ENCODE data around the gene MSI2.

MSI2 gene

DNA sequence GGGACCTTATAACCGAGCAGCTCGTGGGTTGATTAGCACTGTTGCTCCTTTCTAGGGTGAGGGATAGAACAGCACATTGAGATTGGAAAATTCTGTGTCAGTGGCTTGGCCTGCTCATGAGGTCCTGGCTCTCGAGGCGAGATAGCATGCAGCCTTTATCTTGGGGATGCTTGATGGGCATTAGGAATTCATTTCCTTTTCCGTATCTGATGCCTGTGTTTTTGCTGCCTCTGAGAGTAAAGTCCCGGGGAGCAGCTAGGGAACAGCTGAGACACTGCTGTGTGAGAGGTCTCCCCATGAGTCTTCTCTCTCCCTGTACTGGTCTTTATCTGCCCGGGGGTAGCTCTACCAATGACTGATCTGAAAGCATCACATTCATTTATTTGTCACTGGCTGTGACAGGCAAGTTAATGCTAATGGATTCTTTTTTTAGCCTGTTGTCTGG, 14.5 kb downstream of the MSI2 start:
- DNase-seq (ENCODE audit: low read depth): no peak

DNA sequence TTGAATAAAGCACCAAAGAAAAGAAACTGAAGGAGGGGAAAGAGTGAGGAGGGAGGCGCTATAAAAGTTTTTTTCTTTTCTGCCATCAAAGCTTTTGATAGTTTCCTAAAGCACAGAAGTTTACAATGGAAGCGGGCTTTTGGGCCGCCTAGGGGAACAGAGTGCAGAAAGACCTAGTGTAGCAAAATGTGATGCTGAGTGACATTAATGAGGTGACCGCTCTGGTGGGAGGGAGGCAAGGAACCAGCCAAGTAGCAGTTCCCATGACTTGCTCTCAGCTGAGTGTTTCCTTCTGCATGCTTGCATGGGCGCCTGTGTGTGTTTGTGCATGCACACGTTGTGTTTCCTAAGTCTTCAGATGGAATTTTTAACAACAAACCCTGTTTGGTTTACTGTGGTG, 15.5 kb downstream of the MSI2 start:
- no peak for DNase-seq (ENCODE audit: low read depth)

DNA sequence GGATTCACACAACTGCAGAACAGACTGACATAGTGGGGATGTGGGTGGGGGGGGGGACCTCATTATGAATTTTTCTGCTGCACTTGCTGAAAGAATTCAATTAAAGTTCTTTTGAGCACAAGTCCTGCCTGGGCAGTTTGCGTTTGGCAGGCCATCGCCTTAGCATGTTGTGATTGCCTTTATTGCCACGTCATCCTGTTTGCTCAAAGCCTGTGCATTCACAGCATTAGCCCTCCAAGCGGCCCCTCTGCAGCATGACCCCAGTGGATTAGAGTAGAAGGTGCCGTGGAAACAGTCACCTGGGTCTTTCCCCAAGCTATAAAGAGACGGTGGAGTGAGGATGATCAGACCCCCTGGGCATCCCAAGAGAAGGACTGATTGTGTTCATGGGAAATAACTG, 17.2 kb downstream of the MSI2 start:
- DNase-seq (ENCODE audit: low read depth): no peak

DNA sequence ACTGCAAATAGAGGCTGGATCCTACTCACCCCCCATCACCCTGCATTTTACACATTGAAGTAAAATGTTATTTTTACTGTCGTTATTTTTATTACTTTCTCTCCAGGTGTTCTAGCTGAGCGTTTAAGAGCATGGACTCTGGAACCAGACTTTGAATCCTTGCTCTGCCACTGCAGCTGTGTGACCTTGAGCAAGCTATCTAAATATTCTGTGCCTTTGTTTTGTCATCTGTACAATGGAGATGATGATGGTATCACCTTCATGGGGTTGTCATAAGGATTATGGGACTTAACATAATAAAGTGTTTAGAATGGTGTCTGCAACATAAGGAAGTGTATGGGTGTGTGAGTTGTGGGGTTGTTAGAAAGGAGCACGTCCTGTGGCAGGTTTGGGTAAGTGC, 17.8 kb downstream of the MSI2 start:
- no peak for DNase-seq (ENCODE audit: low read depth)

DNA sequence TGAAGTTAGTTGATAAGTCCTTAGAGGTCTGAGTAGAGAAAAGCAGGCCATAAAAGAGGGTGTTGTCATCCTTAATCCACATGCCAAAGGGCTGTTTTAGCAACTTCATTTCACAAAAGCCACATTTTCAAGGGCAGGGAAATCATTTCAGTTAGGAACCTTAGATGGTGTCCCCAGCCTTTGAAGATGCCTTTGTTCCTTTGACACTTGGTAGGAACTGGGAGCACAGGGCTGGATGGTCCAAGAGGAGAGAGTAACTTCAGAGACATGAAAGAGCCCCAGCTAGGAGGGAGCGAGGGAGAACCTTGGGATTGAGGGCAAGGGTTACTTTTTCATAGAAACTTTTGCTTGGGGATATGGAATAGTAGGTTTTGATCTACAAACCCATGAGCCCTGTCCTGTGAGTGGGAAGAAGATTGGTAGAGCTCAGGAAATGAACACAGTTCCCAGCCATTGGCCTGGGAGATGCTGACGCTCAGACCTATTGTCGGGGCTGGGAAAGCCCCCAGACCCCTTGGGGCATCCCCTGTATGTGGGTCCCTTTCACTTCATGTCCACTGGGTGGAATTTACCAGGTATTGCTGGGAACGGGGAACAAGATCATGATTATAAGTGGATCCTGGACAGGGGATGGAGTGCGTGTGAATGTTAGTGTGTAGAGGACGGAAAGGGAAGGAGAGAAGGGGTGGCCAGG, 18.9 kb downstream of the MSI2 start:
- DNase-seq (ENCODE audit: low read depth): no peak

DNA sequence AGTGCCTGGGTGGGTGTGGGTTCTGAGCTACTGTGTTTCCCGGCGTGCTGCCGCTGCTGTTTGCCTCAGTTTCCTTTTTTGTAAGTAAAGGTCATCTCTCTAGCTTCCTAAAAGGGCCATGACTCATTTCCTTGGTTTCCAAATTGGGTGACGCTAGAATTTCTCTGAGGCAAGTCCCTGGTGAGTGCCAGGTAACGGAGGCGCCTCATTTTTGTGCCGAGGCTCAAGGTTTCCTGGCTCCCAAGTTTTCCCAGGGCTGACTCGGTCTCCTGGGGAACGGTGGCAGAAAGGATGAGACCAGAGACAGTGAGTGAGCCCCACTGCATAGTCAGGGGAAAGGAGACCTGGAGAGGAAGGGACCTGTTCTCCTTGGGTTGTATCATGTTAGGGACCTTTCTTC, 20.3 kb downstream of the MSI2 start:
- no peak for DNase-seq (ENCODE audit: low read depth)

DNA sequence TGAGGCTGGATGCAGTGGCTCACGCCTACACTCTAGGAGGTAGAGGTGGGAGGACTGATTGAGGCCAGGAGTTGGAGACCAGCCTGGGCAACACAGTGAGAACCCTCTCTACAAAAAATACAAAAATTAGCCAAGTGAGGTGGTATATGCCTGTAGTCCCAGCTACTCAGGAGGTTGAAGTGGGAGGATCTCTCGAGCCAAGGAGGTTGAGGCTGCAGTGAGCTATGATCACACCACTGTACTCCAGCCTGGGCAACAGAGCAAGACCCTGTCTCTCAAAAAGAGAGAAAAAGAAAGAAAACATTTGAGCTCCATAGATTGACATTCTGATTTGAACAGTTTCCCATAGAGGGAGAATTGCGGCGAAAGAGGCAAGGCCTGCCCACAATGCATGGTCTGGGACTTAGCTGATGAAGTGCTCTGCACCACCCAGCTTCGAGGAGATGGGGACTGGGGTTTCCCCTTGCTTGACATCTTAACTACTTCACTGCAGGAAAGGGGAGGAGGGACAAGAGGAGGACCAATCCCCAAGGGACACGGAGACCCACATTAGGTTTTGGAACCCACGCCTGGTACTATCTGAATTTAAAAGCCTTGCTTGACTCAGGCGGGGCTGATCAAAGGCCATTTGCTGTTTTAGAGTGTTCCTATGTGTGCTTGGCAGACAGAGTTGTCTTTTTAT, 21.7 kb downstream of the MSI2 start:
- DNase-seq (ENCODE audit: low read depth): no peak

DNA sequence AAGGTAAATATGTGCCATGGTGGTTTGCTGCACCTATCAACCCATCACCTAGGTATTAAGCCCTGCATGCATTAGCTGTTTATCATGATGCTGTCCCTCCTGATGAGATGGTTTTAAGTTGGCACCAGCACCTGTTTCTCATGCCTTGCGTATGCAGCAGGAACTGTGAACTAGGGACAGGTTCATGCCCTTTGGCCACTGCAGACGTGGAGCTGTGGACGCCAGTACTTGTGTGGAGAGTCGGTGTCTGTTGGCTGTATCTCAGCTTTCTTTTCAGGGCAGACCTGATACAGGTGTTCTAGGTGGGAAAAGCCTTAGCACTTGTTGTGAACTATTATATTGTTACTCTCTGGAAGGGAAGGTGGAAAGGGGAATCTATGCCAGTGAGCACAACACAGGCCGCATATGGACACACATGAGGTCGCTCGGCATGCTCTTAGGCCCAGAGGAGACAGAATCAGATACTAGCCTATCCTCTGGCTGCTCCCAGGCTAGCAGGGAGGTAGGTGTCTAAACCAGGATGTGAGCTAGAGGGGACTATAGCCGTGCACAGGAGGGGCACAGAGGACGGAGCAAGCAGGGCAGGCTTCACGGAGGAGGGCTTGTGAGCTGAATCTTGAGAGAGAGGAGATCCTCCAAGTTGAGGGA, 22.5 kb downstream of the MSI2 start:
- DNase-seq (ENCODE audit: low read depth): no peak

DNA sequence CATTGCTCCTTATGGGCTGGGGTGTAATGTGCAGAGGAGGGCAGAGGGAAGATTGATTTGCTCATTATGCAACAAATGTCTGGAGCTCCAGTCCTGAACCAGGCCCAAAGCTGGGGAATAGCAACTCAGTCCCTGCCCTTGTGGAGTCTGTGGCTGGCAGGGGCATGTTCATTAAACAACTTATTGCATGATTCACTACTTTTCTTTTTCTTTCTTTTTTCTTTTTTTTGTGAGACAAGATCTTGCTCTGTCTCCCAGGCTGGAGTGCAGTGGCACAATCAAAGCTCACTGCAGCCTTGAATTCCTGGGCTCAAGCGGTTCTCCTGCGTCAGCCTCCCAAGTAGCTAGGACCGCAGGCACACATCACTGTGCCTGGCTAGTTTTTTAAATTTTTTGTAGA, 23.1 kb downstream of the MSI2 start:
- DNase-seq (ENCODE audit: low read depth): no peak

DNA sequence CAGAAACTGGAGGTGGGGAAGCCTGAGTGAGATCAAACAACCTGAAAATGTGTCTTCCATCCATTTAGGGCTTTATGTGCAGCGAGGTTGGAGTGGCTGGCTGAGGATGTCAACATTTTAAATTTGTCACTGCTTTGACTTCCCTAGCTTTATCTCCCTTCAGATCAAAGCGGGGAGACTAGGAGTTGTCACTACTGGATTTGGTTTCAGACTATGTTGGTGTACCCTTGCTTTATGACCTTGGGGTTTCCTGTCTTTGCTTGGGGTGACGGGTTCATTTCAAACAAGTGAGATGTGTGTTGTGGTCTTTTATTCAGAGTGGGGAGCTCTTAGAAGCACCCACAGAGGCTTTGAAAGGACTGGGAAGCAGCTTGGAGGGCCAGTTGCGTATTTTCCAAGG, 25.6 kb downstream of the MSI2 start:
- DNase-seq (ENCODE audit: low read depth): no peak

DNA sequence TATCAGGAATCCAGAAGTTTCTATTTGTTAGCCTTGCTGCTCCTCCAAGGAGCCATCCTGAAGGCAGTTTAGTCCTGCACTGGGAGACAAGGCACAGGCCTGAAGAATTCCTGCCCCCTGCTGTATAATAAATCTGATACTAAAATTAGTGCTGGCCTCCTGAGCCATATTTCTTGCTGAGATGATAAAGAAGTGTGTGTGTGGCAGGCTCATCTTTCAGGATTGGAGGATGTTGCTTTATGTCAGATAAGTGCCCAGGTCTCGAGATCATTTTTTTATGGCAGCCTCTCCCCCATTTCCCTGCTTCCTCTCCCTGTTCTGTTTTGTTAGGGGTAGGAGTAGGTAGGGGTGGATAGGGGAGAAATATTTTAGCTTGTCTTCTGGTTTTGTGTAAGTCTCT, 26.0 kb downstream of the MSI2 start:
- no peak for DNase-seq (ENCODE audit: low read depth)

DNA sequence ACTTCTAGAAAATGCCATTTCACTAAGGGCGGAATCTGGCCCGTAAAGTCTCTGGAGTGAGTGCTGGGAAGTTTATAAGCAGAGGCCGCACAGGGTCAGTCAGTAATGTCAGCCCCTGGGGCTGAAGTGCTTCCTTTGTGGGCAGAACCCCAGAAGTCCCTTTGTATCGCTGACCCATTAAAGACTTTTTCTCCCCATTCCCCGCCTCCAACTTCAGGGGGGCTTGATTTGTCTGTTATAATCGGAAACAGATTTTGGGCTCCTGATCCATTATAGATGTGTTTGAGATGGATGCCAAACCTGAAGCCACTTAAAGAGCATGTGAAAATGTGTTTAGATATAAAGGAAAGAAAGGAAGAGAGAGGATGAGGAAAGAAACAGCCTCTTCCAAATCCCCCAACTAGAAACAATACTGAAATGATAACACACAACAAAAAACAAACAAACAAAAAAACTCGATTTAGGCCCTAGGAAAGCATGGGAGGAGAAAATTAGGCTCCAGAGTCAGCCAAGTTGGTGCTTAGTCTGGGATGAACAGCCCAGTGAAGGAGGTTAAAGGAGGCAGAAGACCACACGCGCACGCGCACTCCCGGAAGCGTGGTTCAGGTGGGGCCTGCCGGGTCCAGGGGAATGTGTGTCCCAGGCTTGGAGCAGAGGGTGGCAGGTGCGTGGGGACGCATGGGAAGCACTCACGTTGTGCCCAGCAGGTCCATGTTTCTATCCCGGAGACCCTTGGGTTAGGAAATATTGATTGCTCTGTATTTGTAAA, 27.1 kb downstream of the MSI2 start:
- no peak for DNase-seq (ENCODE audit: low read depth)

DNA sequence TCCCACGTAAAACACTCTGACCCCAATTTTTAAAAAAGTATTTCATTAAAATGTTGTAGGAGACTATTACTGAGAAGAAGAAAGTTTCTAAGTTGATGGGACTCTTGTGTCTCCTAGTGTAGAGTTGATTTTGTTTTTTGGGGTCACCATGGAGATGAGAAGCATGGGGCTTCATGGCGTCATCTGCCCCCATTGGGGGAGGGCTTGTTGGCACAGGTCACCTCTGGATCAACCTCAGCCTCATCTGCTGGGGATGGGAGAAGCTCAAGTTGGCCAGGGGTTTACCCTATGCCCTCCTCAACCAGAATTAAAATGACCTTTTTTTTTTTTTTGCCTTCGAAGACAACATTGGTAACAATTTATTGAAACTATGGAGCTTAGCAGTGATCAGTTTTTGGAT, 28.3 kb downstream of the MSI2 start:
- no peak for DNase-seq (ENCODE audit: low read depth)

DNA sequence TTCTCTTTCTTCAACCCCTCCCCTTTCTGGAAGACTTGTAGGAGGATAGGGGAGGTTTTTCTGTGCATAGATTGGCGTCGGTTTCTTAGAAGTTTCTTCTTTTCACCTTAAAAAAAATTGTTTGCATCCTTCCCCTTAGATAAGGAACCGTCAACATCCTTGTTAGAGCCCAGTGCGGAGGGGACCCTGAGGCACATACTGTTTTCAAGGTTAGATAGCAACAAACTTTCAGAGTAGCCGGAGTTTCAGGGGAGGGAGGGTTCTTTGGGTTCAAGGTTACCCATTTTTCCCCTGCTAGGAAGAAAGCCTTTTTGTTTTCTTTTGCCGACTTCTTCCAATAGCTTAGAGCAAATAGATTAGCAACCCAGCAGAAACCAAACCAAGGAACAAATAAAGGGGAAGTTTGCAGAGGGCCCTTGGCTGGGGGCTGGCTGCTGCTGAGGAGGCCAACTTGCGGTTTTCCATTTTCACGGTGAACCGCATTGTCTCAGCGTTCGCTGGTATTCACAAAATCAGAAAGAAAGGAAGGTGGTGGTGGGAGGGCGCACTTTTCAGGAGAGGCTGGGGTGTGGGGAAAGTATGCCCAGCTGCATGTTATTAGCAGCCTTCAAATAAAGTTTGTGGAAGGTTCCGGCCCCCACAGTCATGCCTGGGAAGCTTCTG, 28.8 kb downstream of the MSI2 start:
- DNase-seq (ENCODE audit: low read depth): peak; percentile 6

DNA sequence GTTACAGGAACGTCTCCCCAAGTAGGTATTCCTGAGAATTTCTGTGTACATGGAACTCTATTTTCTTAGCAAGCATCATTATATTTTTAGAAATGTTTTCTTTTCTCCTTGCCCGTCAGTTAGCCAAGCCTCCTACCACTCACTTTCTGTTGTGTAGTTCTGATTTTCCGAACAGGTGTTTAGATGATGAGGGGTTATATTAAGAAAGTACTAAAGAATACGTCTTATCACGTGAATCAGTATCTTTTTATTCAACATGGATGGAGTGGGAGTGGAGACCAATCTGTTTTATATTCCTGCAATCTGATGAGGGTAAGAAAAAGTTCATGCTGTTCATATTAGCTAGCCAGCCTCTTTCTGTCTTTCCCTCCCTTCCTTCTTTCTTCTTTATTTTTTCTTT, 29.4 kb downstream of the MSI2 start:
- no peak for DNase-seq (ENCODE audit: low read depth)

DNA sequence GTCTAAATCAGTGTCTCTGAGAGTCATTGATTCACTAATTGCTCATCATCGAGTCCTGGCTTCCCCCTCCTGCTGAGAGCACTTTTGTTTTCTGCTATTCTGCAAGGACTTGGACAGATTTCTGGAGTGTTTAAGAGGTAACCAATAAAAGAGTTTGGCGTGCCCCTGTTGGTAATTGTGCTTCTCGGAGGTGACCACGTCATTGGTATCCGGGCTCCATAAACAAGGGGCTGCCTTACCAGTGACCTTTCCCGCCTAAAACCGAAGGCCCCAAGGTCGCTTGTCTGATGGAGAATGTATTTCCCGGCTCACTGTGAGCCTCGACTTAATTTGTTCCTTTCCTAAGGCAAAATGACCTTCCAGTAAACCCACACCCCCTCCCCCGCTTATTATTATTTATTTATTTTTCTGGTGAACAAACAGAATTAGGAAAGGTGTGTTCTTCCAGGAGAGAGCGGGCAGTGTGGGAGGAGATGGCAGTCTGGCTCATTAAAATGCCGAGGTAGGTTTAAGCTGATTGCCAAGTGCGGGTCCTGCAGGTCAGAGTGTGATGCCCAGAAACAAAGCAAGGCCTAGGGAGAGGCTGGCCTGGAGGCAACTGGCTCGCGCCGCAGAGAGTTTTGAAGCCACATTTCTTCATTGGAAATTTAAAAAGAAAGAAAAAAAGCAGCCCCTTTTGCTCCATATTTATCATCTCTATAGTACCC, 30.2 kb downstream of the MSI2 start:
- DNase-seq (ENCODE audit: low read depth): no peak

DNA sequence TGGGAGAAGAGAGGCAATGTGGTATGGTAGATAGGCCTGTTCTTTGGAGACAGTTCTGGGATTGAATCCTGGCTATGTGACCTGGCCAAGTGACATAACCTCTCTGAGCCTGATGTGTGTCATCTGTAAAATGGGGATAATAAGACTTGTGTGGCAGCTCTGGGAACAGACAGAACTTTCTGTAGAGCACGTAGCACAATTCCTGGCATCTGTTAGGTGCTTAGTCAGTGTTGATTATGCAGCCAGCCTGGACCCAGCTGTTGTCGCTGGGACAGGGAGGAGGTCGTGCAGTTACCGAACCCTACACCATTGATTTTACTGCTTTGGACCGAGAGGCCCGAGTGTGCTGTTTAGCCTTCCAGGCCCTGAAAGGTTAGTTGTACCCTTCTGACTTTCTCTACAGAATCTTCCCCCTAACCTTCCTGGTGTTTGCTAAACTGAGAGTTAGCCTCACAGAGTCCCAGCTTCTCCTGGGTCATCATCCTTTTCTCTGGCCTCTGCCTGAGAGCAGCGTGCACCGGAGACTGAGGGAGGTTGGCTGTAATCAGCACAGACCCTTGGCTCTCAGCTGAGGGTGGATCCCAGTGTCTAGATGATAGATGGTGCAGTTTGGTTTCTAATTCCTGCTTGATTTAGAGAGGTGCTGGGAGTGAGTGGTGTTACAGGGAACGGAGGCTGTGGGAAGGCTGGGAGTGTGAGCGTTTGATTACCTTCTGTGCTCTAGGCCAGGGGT, 31.9 kb downstream of the MSI2 start:
- no peak for DNase-seq (ENCODE audit: low read depth)

DNA sequence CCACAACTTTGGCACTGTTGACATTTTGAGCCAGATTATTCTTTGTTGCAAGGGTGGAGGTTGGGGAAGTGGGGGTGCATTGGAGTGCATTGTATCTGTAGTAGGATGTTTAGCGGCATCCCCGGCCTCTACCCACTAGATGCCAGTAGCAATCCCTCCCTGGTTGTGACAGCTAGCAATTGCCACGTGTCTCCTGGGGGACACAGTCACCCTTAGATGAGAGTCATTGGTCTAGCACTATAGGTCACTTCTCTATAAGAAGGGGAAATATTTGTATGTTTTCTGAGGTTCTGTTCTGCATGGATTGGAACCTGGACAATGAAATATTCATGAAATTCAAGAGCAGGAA, 32.4 kb downstream of the MSI2 start:
- no peak for DNase-seq (ENCODE audit: low read depth)

DNA sequence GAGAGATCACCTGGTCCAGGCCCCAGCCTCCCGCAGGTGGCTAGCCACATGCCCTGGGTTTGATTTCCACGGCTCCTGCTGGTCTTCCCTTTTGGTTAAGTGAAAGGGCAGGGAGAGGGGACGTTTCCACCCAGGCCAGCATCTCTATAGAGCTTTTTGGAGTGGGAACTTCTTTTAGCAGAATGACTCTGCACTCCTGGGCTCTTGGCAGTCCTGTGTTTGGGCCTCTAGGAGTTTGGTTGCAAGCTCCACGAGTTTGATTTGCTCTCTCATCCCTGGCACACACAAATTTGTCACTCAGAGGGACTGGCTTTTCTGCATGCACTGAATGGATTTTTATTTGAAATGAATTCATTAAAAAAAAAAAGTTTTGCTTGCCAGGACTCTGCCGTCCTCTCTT, 32.8 kb downstream of the MSI2 start:
- DNase-seq (ENCODE audit: low read depth): no peak

DNA sequence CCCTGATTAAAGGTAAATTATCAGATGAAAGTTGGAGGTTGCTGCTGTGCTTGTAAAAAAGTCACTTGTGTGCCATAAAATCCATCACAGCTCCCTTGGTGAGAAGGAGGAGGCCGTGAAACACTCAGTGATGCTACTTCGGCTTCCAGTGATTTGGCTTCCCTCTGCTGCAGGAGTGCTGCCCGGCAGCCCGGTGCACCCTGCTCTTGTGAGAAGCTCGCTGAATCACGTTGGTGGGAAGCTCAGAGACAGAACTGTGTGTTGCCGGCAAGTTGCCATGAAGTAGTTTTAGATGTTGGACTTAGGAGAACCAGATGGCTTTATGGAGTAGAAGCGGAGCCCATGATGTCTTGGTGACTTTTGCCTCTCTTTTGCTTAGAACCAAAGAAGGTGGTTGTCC, 33.3 kb downstream of the MSI2 start:
- DNase-seq (ENCODE audit: low read depth): no peak

DNA sequence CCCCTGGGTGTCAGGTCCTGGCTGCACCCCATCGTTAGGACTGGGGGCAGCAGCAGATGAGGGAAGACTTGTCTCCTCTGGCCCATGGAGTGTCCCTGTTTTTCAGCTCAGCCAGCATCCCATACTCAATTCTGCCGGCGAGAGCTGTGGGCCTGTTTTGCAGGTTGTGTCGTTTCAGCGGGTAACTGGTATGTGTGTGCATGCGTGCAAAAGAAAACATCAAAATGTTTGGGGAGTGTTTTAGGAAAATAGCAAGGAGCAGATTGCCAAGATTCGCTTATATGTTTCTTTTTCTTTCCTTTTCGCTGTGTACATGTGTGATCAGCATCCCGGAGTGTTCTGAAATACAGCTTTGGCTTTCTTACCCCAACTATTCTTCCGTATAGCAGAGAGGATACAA, 34.7 kb downstream of the MSI2 start:
- DNase-seq (ENCODE audit: low read depth): no peak

Data from stimulated activated CD4-positive, alpha-beta T cell treated with anti-CD3 and anti-CD28 coated beads, Interleukin-2, amount 100 ng/mL, for 4 hours (primary cell).